Neural progenitor cell (in vitro differentiated cells): ENCODE measurements around the gene UNC13D. TPM values are rescaled to one million over a fixed set of nuclear protein-coding genes. Genes with fewer than 3 reads are reported as not detected.

Experiments used
- DNase-seq: peaks from one replicate; pipeline ENCODE4 v3.0.0-alpha.2; 2016; ENCODE audit warnings: low spot score
- H2AFZ ChIP-seq: fragments of 200-600 bp; sonication (generic); replicated peaks from 2 replicates; pipeline ENCODE4 v1.6.1; 2016; ENCODE audit warnings: antibody characterized with exemption
- H3F3A ChIP-seq: fragments of 200-600 bp; sonication (generic); 2 replicates; pipeline ENCODE4 v1.6.1; 2016; ENCODE audit warnings: antibody characterized with exemption, low read depth
- H3K27ac ChIP-seq: fragments of 200-600 bp; sonication (generic); 2 replicates; pipeline ENCODE4 v1.5.1; 2016; ENCODE audit warnings: mild to moderate bottlenecking
- H3K27me3 ChIP-seq: fragments of 200-600 bp; sonication (generic); 2 replicates; pipeline ENCODE4 v1.6.1; 2016; ENCODE audit warnings: mild to moderate bottlenecking, moderate library complexity
- H3K36me3 ChIP-seq: fragments of 200-600 bp; sonication (generic); 2 replicates; pipeline ENCODE4 v1.5.1; 2016
- H3K4me1 ChIP-seq: fragments of 200-600 bp; sonication (generic); 2 replicates; pipeline ENCODE4 v1.6.1; 2016; ENCODE audit warnings: mixed run types
- H3K4me2 ChIP-seq: fragments of 200-600 bp; sonication (generic); 2 replicates; pipeline ENCODE4 v1.6.1; 2016
- H3K4me3 ChIP-seq: fragments of 200-600 bp; sonication (generic); 2 replicates; pipeline ENCODE4 v1.5.1; 2016
- H3K79me2 ChIP-seq: fragments of 200-600 bp; sonication (generic); 2 replicates; pipeline ENCODE4 v1.6.1; 2016; ENCODE audit warnings: low read depth
- H3K9ac ChIP-seq: fragments of 200-600 bp; sonication (generic); 2 replicates; pipeline ENCODE4 v1.6.1; 2016
- H3K9me3 ChIP-seq: fragments of 200-600 bp; sonication (generic); 2 replicates; pipeline ENCODE4 v1.5.1; 2016; ENCODE audit warnings: low read depth
- H4K20me1 ChIP-seq: fragments of 200-600 bp; sonication (generic); 2 replicates; pipeline ENCODE4 v1.6.1; 2016; ENCODE audit warnings: low read depth
- H3K27ac Mint-ChIP-seq: 3 replicates; pipeline ENCODE4 v1.8.0; 2021; ENCODE audit warnings: mixed read lengths
- H3K27me3 Mint-ChIP-seq: 2 replicates; pipeline ENCODE4 v1.8.0; 2022; ENCODE audit warnings: low read depth, mild to moderate bottlenecking, inconsistent platforms, moderate library complexity, mixed read lengths; ENCODE audit not compliant: insufficient read depth
- H3K36me3 Mint-ChIP-seq: 3 replicates; pipeline ENCODE4 v1.8.0; 2021; ENCODE audit warnings: mixed read lengths
- H3K4me1 Mint-ChIP-seq: 3 replicates; pipeline ENCODE4 v1.8.0; 2021; ENCODE audit warnings: mixed read lengths
- H3K4me3 Mint-ChIP-seq: 3 replicates; pipeline ENCODE4 v1.8.0; 2021; ENCODE audit warnings: mild to moderate bottlenecking, moderate library complexity, mixed read lengths
- H3K9me3 Mint-ChIP-seq: 3 replicates; pipeline ENCODE4 v1.8.0; 2020; ENCODE audit warnings: mixed read lengths
- CTCF ChIP-seq: fragments of 200-600 bp; sonication (generic); IDR thresholded peaks from 2 replicates; pipeline ENCODE4 v1.5.1; 2017; ENCODE audit warnings: antibody characterized with exemption, mild to moderate bottlenecking
- EZH2 ChIP-seq: fragments of 200-600 bp; sonication (generic); IDR thresholded peaks from 2 replicates; pipeline ENCODE4 v1.6.1; 2017; ENCODE audit warnings: antibody characterized with exemption, mild to moderate bottlenecking, moderate library complexity
- EZH2phosphoT487 ChIP-seq: fragments of 200-600 bp; sonication (generic); IDR thresholded peaks from 2 replicates; pipeline ENCODE4 v1.6.1; 2017; ENCODE audit warnings: antibody characterized with exemption
- total RNA-seq: library from RNA; depleted of rRNA; stranded (reverse); fragments of >200 nt; gene quantifications from 2 replicates; pipeline ENCODE4 v1.2.3, GENCODE V29; 2015; ENCODE audit warnings: low replicate concordance

The UNC13D gene
- total RNA-seq, 1 donor from 2014 or later = 0.09 TPM

DNA sequence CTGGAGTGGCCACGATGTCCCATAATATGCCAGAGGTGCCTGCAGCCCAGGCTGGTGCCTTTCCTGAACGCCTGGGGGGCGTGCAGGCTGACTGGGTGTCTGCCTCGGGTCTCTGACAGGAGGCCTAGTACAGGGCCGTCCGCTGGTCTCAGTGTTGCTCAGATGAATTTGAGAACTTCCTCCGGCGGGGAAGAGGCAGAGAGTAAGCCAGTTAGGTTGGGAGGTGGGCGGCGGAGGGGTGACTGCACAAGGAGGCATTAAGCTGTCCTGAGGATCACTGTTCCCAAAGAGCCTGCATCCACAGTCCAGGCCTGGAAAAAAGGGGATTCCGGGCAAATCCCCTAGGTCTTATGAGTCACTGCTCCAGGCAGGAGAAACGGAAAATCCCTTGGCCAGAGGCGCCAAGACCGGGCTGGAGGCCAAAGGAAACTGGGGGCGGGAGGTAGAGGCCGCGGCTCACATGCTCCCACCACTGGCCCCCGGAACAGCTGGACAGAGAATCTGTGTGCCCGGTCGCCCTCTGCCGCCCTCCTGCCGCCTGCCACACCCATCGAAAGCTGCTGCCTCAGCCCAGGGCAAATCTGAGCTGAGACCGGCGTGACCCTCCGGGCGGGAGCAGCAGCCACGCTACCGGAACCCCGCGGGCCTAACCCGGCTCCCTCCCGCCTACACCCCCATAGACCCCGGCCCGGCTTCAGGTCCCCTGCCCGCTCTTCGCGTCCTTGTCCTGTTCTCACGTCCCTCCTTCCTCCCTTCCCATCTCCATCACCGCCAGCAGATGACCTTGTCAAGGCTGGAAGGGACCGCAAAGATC, 32.9 kb upstream of the UNC13D start:
- Mint-ChIP-seq H3K27ac (no peak overlapping the region), H3K27me3 (peaks cover 44% of the 10 kb centered on the region), H3K36me3 (no peaks in the 10 kb centered on the region), H3K9me3 (no peaks in the 10 kb centered on the region), H3K4me3 (peak overlapping the region; percentile 58), H3K4me1 (peaks cover 13% of the 10 kb centered on the region)
- peaks cover 53% of the 10 kb centered on the region for H3K27me3 ChIP-seq
- H3K9ac ChIP-seq = no peak overlapping the region
- peak overlapping the region; percentile 24 for H3K4me3 ChIP-seq
- H3K79me2 ChIP-seq = no peaks in the 10 kb centered on the region
- no peak overlapping the region for H3K27ac ChIP-seq
- H3K4me2 ChIP-seq = peak overlapping the region; percentile 80
- H2AFZ ChIP-seq = peak overlapping the region; percentile 52
- H3F3A ChIP-seq = peaks cover 24% of the 10 kb centered on the region
- no peak for TF ChIP-seq CTCF
- no peak for TF ChIP-seq EZH2phosphoT487
- TF ChIP-seq EZH2 = no peak
- no peaks in the 10 kb centered on the region for H3K9me3 ChIP-seq
- no peaks in the 10 kb centered on the region for H3K36me3 ChIP-seq
- peaks cover 6% of the 10 kb centered on the region for H3K4me1 ChIP-seq
- peak; percentile 40 for DNase-seq
- H4K20me1 ChIP-seq = no peaks in the 10 kb centered on the region

DNA sequence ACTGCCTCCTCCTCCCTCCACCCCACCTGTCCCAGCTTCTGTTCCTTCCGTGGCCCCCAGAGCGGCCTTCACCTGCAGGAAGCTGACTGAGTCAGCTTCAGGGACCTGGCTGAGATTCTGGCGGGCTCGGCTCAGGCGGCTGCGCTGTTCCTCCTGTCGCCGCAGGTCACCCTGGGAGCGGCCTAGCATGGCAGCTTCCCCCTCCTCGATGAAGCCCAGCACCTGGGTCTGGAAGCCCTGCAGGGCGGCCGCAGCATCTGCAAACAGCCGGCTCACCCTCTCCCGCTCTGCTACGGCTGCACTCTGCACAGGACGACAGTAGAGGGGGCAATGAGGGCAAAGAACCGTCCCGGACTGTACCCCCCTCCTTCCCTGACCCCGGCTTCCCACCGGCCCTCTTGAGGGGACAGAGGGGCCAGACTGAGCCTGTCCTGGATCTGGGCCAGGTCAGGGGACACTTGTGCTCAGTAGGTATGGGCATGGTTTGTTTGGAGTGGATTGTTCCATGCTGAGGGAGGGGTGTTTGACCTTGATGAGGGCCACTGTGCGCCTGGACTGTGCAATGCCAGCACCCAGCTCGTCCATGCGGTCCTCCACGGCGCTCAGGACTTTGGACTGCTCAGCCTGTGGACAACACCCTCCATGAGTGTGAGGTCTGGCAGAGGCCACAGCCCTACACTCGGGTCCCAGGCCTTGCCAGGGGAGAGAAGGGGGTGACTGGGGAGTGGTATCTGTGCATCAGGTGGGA, 32.2 kb upstream of the UNC13D start:
- Histone ChIP-seq H2AFZ (peak overlapping the region; percentile 29), H3K4me3 (no peak overlapping the region), H3K79me2 (no peaks in the 10 kb centered on the region), H3K4me2 (no peak overlapping the region), H4K20me1 (no peaks in the 10 kb centered on the region), H3K9me3 (no peaks in the 10 kb centered on the region), H3K4me1 (peaks cover 6% of the 10 kb centered on the region), H3K27me3 (peaks cover 53% of the 10 kb centered on the region), H3K9ac (no peak overlapping the region), H3K27ac (no peak overlapping the region), H3K36me3 (no peaks in the 10 kb centered on the region), H3F3A (peaks cover 24% of the 10 kb centered on the region)
- H3K4me1 Mint-ChIP-seq = peaks cover 13% of the 10 kb centered on the region
- no peak overlapping the region for H3K27ac Mint-ChIP-seq
- TF ChIP-seq EZH2phosphoT487 (no peak), EZH2 (no peak), CTCF (peak; percentile 43)
- peaks cover 41% of the 10 kb centered on the region for H3K27me3 Mint-ChIP-seq
- H3K36me3 Mint-ChIP-seq = no peaks in the 10 kb centered on the region
- no peaks in the 10 kb centered on the region for H3K9me3 Mint-ChIP-seq
- DNase-seq = peak; percentile 71
- no peak overlapping the region for H3K4me3 Mint-ChIP-seq

- Histone ChIP-seq H3K4me2 (no peak overlapping the region), H3K4me3 (no peak overlapping the region), H3K36me3 (no peaks in the 10 kb centered on the region), H3K79me2 (no peaks in the 10 kb centered on the region), H2AFZ (no peak overlapping the region), H3F3A (peaks cover 24% of the 10 kb centered on the region), H3K27ac (no peak overlapping the region), H3K9ac (no peak overlapping the region), H4K20me1 (no peaks in the 10 kb centered on the region), H3K27me3 (peaks cover 52% of the 10 kb centered on the region), H3K4me1 (peaks cover 6% of the 10 kb centered on the region), H3K9me3 (no peaks in the 10 kb centered on the region)
- H3K4me1 Mint-ChIP-seq = peaks cover 14% of the 10 kb centered on the region
- no peaks in the 10 kb centered on the region for H3K36me3 Mint-ChIP-seq
- no peaks in the 10 kb centered on the region for H3K9me3 Mint-ChIP-seq
- no peak overlapping the region for H3K27ac Mint-ChIP-seq
- H3K4me3 Mint-ChIP-seq = no peak overlapping the region
- no peak for DNase-seq
- no peak for TF ChIP-seq EZH2phosphoT487
- TF ChIP-seq CTCF = no peak
- no peak for TF ChIP-seq EZH2
- H3K27me3 Mint-ChIP-seq = peaks cover 40% of the 10 kb centered on the region
Observed at GRCh38 chr17:75875940-75876189, 31.7 kb upstream of the UNC13D start.
